Skeletal muscle satellite cell (primary cell): ENCODE results near the gene UPP1.

Source experiments
- H3K27me3 ChIP-seq: 2 replicates; pipeline ENCODE4 v1.7.0; 2013; ENCODE audit warnings: low read length; ENCODE audit not compliant: control insufficient read depth, insufficient read depth
- H3K36me3 ChIP-seq: 2 replicates; pipeline ENCODE4 v1.7.0; 2013; ENCODE audit warnings: mild to moderate bottlenecking, control low read depth, low read length; ENCODE audit not compliant: insufficient read depth
- H3K4me1 ChIP-seq: 2 replicates; pipeline ENCODE4 v1.7.0; 2013; ENCODE audit warnings: low read length; ENCODE audit not compliant: control insufficient read depth, insufficient read depth
- H3K4me2 ChIP-seq: 2 replicates; pipeline ENCODE4 v1.7.0; 2013; ENCODE audit warnings: mild to moderate bottlenecking, low read length
- H3K4me3 ChIP-seq: 2 replicates; pipeline ENCODE4 v1.7.0; 2013; ENCODE audit warnings: low read length
- H3K9ac ChIP-seq: 2 replicates; pipeline ENCODE4 v1.7.0; 2013; ENCODE audit warnings: mild to moderate bottlenecking, low read depth, low read length, moderate library complexity
- H3K9me3 ChIP-seq: replicated peaks from 2 replicates; pipeline ENCODE4 v1.7.0; 2013; ENCODE audit warnings: mild to moderate bottlenecking, control low read depth, low read length

Gene UPP1

DNA sequence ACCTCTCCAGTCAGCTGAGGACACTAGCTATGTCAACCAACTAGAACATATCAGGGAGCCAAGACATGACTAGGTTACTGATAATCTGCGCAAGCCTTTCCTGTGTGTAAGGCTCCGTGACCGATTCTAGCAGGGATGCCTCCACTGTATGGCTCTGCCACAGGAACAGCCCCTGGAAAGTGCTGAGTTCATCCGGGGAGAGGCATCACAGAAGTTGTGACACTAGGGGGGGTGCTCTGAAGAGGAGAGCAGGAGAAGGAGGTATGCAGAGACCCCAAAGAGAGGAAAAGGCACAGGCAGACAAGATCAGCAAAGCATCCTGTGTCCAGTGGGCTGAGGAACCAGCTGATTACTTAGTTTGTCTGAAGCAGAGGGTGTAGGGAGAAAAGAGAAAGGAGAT, 13.5 kb downstream of the UPP1 start:
- Histone ChIP-seq H3K4me3 (no peak overlapping the region), H3K9me3 (no peaks in the 10 kb centered on the region), H3K9ac (no peak overlapping the region), H3K4me1 (peaks cover 6% of the 10 kb centered on the region), H3K27me3 (no peaks in the 10 kb centered on the region), H3K4me2 (no peak overlapping the region), H3K36me3 (peaks cover 82% of the 10 kb centered on the region)

DNA sequence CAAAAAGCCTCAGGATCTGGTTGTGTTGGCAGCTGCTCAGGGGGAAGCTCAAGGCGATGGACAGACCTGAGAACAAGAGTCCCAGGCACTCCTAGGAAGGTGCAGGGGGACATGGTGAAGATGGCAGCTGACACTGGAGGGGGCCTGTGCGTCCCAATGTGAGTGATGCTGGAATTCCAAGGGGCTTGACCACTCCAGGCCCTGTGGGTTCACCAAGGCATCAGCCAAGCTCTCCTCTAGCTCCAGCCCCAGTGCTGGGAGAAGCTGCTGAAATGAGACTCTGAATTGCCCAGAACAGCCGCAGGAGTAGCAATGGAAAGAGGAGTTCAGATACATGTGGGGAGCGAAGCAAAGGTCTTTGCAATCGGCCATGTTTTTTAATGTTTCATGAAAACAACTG, 16.0 kb downstream of the UPP1 start:
- Histone ChIP-seq H3K4me2 (no peak overlapping the region), H3K4me1 (no peaks in the 10 kb centered on the region), H3K9me3 (no peaks in the 10 kb centered on the region), H3K27me3 (no peaks in the 10 kb centered on the region), H3K4me3 (no peak overlapping the region), H3K36me3 (peaks cover 77% of the 10 kb centered on the region), H3K9ac (no peak overlapping the region)

DNA sequence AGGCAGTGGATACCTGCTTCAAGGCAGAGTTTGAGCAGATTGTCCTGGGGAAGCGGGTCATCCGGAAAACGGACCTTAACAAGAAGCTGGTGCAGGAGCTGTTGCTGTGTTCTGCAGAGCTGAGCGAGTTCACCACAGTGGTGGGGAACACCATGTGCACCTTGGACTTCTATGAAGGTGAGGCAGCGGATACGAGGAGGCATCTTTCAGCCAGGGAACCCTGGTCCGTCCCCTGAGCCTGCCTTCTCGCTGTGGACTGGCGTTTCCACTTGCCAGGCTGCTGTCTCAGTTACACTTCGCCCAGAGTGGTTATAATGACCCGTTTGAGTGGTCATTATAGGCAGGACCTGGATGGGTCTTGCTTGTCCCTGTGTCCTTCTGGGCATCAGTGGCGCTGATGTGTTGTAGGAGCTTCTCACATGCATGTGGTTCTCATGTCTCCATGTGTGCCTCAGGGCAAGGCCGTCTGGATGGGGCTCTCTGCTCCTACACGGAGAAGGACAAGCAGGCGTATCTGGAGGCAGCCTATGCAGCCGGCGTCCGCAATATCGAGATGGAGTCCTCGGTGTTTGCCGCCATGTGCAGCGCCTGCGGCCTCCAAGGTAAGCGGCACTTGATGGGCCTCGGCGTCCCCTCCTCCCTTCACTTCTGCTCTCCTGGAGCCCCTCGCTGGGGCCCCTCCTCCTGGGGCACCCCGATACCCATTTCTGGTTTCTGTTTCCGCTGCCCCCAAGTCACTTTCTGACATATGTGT, 18.0 kb downstream of the UPP1 start:
- Histone ChIP-seq H3K9ac (no peak overlapping the region), H3K4me3 (no peak overlapping the region), H3K36me3 (peaks cover 64% of the 10 kb centered on the region), H3K4me2 (no peak overlapping the region), H3K4me1 (peaks cover 4% of the 10 kb centered on the region), H3K9me3 (no peaks in the 10 kb centered on the region), H3K27me3 (no peaks in the 10 kb centered on the region)

DNA sequence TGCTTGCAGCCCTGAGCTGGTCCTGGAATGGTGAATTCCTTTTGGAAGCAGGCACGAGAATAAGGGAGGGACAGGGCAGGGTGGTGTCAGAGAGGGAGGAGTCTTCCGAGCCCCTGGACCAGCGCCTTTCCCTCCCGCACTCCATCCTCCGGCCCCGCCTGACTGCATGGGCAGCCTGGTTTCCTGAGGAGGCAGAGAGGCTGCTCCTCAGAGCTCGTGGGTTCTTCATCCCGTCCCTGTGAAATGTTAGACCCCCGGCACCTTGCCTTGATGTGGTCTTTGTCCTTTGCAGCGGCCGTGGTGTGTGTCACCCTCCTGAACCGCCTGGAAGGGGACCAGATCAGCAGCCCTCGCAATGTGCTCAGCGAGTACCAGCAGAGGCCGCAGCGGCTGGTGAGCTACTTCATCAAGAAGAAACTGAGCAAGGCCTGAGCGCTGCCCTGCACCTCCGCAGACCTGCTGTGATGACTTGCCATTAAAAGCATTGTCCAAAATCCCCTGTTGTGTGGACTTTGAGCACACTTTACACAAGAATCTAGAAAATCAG, 18.9 kb downstream of the UPP1 start:
- H3K36me3 ChIP-seq = peaks cover 55% of the 10 kb centered on the region
- no peak overlapping the region for H3K4me2 ChIP-seq
- H3K27me3 ChIP-seq = no peaks in the 10 kb centered on the region
- H3K9me3 ChIP-seq = no peaks in the 10 kb centered on the region
- peaks cover 13% of the 10 kb centered on the region for H3K4me1 ChIP-seq
- H3K9ac ChIP-seq = no peak overlapping the region
- no peak overlapping the region for H3K4me3 ChIP-seq

DNA sequence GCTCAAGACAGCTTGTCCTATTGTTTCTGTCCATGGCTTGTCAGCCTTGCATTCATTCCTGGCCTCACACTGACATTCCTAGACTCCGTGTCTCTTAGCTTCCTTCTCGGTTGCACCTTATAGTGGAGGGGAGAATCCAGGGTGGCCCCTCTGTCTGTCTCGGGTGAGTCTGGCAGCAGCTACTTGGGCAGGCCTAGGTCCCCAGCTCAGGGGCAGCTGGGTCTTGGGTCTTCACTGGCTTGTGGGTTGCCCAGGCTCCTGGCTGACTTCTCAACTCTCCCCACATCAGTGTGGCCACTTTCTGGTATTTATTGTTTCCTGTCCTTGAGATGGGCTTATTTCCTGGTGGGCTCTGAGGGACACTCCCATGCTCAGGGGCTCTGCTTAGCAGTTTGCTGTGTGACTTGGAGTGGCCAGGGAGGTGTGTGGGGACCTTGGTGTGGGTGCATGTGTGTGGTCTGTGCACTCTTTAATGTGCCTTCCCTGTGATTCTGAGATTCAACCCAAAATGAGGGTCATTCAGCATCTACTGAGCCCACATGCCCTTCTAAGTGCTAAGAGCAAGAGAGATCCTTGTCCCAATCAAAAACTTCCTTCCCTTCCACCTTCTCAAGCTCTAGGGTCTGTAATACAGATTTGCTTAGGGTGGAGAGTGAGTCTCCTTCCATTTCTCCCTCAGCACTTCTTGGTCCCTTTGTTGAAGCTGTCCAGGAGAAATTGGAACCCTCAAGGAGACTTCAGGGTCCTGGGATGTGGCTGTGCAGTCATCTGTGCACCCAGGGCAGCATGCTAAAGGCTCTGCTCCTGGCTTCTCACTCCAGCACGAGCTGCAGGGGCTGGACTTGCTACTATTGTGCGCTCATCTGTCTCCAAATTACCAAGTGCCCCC, 20.1 kb downstream of the UPP1 start:
- Histone ChIP-seq H3K4me1 (peaks cover 16% of the 10 kb centered on the region), H3K27me3 (no peaks in the 10 kb centered on the region), H3K9me3 (no peaks in the 10 kb centered on the region), H3K4me3 (no peak overlapping the region), H3K9ac (no peak overlapping the region), H3K36me3 (peaks cover 45% of the 10 kb centered on the region), H3K4me2 (no peak overlapping the region)

DNA sequence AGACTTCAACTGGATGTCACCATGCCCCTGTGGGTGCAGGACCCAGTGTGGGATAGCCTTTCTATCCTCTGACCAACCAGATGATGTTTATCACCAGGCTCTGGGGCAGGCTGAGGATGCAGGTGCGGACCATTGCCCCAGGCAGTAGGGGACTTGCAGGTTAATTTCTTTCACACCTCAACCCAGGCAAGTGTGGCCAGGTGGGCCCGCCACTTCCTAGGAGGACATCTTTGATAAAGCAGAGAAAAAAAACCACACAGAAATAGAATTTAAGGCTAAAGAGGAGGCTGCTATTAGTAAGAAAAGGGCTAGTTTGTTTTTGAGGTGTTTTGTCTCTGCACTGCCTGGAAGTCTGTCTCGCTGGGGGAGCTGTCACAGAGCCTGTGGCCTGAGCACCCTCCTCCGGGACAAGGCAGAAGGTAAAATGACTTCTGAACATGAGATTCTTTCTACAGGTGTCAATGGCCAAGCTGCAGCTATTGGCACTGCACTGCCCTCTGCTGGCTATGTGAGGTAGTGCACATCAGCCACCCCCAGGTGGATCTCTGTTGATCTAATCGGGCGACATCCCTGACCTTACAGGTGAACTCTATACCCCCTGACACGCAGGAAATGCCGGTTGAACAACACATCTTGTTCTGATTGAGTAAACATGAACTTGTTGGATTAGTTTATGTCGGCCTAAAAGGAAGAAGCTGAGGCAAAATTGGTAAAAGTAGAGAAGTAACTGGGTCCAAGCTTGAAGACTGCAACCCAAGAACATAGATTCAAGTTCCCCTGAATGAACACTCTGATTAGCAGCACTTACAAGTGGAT, 21.0 kb downstream of the UPP1 start:
- Histone ChIP-seq H3K36me3 (peaks cover 38% of the 10 kb centered on the region), H3K9ac (no peak overlapping the region), H3K4me3 (no peak overlapping the region), H3K27me3 (no peaks in the 10 kb centered on the region), H3K4me2 (no peak overlapping the region), H3K4me1 (peaks cover 16% of the 10 kb centered on the region), H3K9me3 (no peaks in the 10 kb centered on the region)

DNA sequence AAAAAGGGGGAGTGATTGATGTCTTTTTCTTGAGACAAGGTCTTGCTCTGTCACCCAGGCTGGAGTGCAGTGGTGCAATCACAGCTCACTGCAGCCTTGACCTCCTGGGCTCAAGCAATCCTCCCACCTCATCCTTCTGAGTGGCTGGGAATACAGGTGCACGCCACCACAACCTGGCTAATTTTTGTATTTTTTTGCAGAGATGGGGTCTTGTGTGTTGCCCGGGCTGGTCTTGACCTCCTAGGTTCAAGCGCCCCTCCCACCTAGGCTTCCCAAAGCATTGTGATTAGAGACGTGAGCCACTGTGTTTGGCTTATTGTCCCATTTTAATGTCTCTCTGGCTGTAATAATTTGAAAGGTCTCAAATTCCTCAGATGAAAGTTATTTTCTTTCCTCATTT, 21.8 kb downstream of the UPP1 start:
- Histone ChIP-seq H3K4me2 (no peak overlapping the region), H3K9me3 (no peaks in the 10 kb centered on the region), H3K4me1 (peaks cover 16% of the 10 kb centered on the region), H3K36me3 (peaks cover 30% of the 10 kb centered on the region), H3K9ac (no peak overlapping the region), H3K4me3 (no peak overlapping the region), H3K27me3 (no peaks in the 10 kb centered on the region)

DNA sequence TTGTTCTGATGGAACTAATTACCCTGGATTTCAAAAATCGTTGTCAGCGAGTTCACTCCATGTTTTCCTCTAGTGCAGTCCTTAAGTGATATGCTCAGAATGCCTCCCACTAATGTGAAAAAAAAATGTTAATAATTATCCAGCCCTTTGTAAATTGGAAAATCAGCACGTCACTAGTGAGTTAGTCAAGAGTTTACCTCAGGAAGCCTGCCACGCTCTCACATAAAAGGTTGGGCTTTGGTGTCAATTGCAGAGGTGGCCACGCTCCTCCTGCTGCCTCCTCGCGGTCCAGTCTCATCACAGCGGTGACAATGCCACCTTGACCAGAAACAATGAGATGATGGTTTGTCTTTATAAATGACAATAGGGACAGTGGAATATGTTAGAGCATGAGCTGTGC, 22.5 kb downstream of the UPP1 start:
- H3K4me1 ChIP-seq = peaks cover 16% of the 10 kb centered on the region
- no peaks in the 10 kb centered on the region for H3K27me3 ChIP-seq
- H3K4me2 ChIP-seq = no peak overlapping the region
- H3K9me3 ChIP-seq = no peaks in the 10 kb centered on the region
- H3K9ac ChIP-seq = no peak overlapping the region
- no peak overlapping the region for H3K4me3 ChIP-seq
- peaks cover 27% of the 10 kb centered on the region for H3K36me3 ChIP-seq

DNA sequence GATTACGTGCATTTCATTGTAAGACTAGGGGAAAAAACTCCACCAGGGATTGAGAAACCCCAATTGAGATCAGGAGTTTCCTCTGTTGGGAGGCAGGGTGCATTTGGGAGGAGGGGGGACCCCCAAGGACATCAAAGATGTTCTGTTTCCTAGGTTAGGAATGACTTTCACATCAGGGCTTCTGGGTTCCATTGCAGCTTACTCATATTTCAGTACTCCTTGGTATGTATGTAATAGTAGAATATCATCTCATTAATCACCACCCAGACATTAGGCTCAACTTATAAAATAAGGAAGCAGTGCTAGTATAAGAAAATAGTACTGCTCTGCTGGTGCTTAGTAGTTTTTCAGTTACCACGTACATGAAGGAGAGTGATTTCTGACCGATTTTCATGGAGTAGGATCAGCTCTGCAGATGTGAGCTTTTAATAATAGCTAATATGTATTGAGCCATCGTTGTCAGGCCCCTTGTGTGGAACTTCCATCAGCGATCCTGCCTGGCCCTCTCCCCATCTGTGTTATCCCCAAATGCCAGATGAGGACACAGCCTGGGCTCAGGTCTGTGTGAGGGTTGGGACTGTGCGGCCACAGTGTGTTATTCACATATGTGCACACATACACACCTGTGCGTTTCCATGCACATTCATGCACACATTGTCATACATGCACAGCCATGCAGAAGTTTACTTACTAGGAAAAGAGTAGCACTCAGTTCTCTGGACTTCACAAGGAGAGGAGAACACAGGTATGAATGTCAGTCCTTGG, 23.5 kb downstream of the UPP1 start:
- Histone ChIP-seq H3K4me3 (no peak overlapping the region), H3K9me3 (no peaks in the 10 kb centered on the region), H3K4me1 (peaks cover 16% of the 10 kb centered on the region), H3K36me3 (peaks cover 17% of the 10 kb centered on the region), H3K27me3 (no peaks in the 10 kb centered on the region), H3K4me2 (peak overlapping the region; percentile 44), H3K9ac (no peak overlapping the region)

DNA sequence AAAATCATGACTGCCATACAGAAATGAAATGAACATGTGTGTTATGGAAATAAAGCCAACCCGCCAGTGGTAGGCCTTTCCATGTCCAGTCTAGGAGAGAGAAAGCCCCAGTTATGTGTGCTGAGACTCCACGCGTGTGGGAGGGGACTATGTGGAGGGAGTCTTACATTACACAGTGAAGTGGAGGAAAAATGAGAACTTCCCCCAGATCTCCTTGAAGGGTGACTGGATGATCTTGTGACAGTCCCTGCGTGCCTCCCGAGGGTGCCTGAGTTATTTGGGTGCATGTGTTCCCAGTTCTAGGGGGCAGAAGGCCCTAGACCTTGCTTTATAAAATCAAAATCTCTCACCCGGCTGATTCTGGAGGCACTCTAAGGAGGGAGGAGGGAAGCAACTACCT, 24.2 kb downstream of the UPP1 start:
- peaks cover 10% of the 10 kb centered on the region for H3K36me3 ChIP-seq
- no peaks in the 10 kb centered on the region for H3K27me3 ChIP-seq
- no peak overlapping the region for H3K9ac ChIP-seq
- no peak overlapping the region for H3K4me2 ChIP-seq
- no peak overlapping the region for H3K4me3 ChIP-seq
- H3K9me3 ChIP-seq = no peaks in the 10 kb centered on the region
- H3K4me1 ChIP-seq = peaks cover 16% of the 10 kb centered on the region
